SK-N-SH treated with all-trans-retinoic acid at 6 μM for 48 hours (cell line): ENCODE results near the gene SLC22A5.
"Not testable (repeated sequence)": the region's sequence is repeated elsewhere in the genome, so short reads cannot be mapped to it uniquely, and the experiment has no call there.

Experiments
- ATAC-seq: fragments of 200-7000 bp; cut with Tn5 transposase; 3 replicates; pipeline ENCODE4 v1.9.1; 2020; ENCODE audit warnings: mild to moderate bottlenecking, moderate library complexity
- ARNTL ChIP-seq: fragments of 450-650 bp; formaldehyde crosslinking; IDR thresholded peaks from 2 replicates; pipeline ENCODE4 v1.5.0; 2020; ENCODE audit warnings: low read depth, mild to moderate bottlenecking, moderate library complexity, borderline replicate concordance
- BACH2 ChIP-seq: fragments of 250-450 bp; sonication (Bioruptor Pico); IDR thresholded peaks from 2 replicates; pipeline ENCODE4 v1.9.0; 2021; ENCODE audit warnings: mild to moderate bottlenecking, borderline replicate concordance
- CREB5 ChIP-seq: fragments of 250-450 bp; sonication (Bioruptor Pico); IDR thresholded peaks from 2 replicates; pipeline ENCODE4 v1.5.1; 2020; ENCODE audit warnings: low read depth, mild to moderate bottlenecking, moderate library complexity
- CSDC2 ChIP-seq: fragments of 250-450 bp; sonication (Bioruptor Pico); IDR thresholded peaks from 2 replicates; pipeline ENCODE4 v1.5.0; 2020; ENCODE audit warnings: mild to moderate bottlenecking, moderate library complexity
- ESRRG ChIP-seq: fragments of 250-450 bp; sonication (Bioruptor Pico); IDR thresholded peaks from 2 replicates; pipeline ENCODE4 v1.6.1; 2021; ENCODE audit warnings: mild to moderate bottlenecking
- GLIS3 ChIP-seq: fragments of 250-450 bp; sonication (Bioruptor Pico); IDR thresholded peaks from 2 replicates; pipeline ENCODE4 v1.5.0; 2020; ENCODE audit warnings: mild to moderate bottlenecking, moderate library complexity
- ISL1 ChIP-seq: fragments of 250-450 bp; sonication (Bioruptor Pico); IDR thresholded peaks from 2 replicates; pipeline ENCODE4 v2.1.2; 2022; ENCODE audit warnings: mild to moderate bottlenecking, moderate library complexity
- POU6F1 ChIP-seq: fragments of 250-450 bp; sonication (Bioruptor Pico); IDR thresholded peaks from 2 replicates; pipeline ENCODE4 v1.8.0; 2021; ENCODE audit warnings: low read depth, mild to moderate bottlenecking, moderate library complexity, borderline replicate concordance
- PPARA ChIP-seq: fragments of 250-450 bp; sonication (Bioruptor Pico); IDR thresholded peaks from 2 replicates; pipeline ENCODE4 v1.5.0; 2020; ENCODE audit warnings: mild to moderate bottlenecking, borderline replicate concordance
- RARB ChIP-seq: fragments of 250-450 bp; sonication (Bioruptor Pico); IDR thresholded peaks from 2 replicates; pipeline ENCODE4 v1.8.0; 2021; ENCODE audit warnings: mild to moderate bottlenecking, moderate library complexity
- SNAI2 ChIP-seq: fragments of 250-450 bp; sonication (Bioruptor Pico); IDR thresholded peaks from 2 replicates; pipeline ENCODE4 v1.5.0; 2020; ENCODE audit warnings: mild to moderate bottlenecking, moderate library complexity
- TSHZ2 ChIP-seq: fragments of 250-450 bp; sonication (Bioruptor Pico); IDR thresholded peaks from 2 replicates; pipeline ENCODE4 v1.5.0; 2020; ENCODE audit warnings: mild to moderate bottlenecking, moderate library complexity
- ZFP3 ChIP-seq: fragments of 250-450 bp; sonication (Bioruptor Pico); IDR thresholded peaks from 2 replicates; pipeline ENCODE4 v1.5.0; 2020; ENCODE audit warnings: mild to moderate bottlenecking, moderate library complexity
- ZFP30 ChIP-seq: fragments of 450-650 bp; formaldehyde crosslinking; IDR thresholded peaks from 2 replicates; pipeline ENCODE4 v1.5.0; 2022; ENCODE audit warnings: mild to moderate bottlenecking, moderate library complexity
- ZNF70 ChIP-seq: fragments of 450-650 bp; formaldehyde crosslinking; IDR thresholded peaks from 2 replicates; pipeline ENCODE4 v1.5.0; 2020; ENCODE audit warnings: mild to moderate bottlenecking, moderate library complexity
- TF ChIP-seq, protein P1 (sequence below): fragments of 250-450 bp; sonication (Bioruptor Pico); IDR thresholded peaks from 2 replicates; pipeline ENCODE4 v1.5.1; 2021; ENCODE audit warnings: mild to moderate bottlenecking, moderate library complexity
- TF ChIP-seq, protein P2 (sequence below): fragments of 250-450 bp; sonication (Bioruptor Pico); IDR thresholded peaks from 2 replicates; pipeline ENCODE4 v1.8.0; 2020; ENCODE audit warnings: mild to moderate bottlenecking, moderate library complexity, borderline replicate concordance

SLC22A5 gene

GRCh38 chr5:132414634-132415378, 45.3 kb downstream of the SLC22A5 start:
- TF ChIP-seq TSHZ2 (CRISPR knock-in tag) (no peak), CSDC2 (CRISPR knock-in tag) (no peak), ZFP30 (CRISPR knock-in tag) (no peak), CREB5 (CRISPR knock-in tag) (no peak)
- TF ChIP-seq, protein P1, sequence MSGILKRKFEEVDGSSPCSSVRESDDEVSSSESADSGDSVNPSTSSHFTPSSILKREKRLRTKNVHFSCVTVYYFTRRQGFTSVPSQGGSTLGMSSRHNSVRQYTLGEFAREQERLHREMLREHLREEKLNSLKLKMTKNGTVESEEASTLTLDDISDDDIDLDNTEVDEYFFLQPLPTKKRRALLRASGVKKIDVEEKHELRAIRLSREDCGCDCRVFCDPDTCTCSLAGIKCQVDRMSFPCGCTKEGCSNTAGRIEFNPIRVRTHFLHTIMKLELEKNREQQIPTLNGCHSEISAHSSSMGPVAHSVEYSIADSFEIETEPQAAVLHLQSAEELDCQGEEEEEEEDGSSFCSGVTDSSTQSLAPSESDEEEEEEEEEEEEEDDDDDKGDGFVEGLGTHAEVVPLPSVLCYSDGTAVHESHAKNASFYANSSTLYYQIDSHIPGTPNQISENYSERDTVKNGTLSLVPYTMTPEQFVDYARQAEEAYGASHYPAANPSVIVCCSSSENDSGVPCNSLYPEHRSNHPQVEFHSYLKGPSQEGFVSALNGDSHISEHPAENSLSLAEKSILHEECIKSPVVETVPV: no peak
- no peak for ATAC-seq

- ATAC-seq: not testable (repeated sequence)
These were observed 46.0 kb downstream of the SLC22A5 start for GRCh38 chr5:132415516-132415915.

DNA sequence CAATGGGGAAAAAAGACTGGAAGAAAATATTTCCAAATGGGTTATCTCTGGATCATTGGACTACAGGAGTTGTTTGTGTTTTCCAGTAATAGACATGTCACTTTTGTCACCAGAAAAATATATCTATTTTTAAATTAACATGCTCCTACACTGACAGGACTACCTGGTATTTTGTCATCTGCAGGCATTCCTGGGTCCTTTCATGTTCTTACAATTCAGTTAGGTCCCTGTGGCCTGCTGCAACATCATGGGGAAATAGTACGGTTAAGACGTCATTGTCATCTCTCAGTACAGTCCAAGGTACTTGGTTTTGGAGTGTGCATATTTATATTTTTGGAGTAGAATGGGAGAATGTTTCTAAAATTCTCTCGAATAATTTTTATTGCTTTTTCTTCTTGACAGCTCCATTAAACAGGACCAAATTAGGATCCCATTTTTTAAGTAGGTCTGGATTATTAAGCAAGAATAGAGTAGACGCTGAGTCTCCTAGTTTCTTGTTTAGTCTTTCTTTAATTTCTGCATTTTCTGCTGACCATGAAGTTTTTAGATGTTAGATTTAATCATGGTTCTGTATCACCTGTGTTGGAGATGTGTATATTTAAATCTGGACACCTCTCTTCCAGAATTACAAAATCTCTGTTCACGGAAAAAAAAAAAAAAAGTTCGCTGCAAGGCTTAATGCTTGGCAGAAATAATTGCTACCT, 46.9 kb downstream of the SLC22A5 start:
- no peak for ATAC-seq
- TF ChIP-seq POU6F1 (CRISPR knock-in tag) (no peak), CSDC2 (CRISPR knock-in tag) (no peak), RARB (no peak), CREB5 (CRISPR knock-in tag) (no peak), SNAI2 (CRISPR knock-in tag) (no peak), PPARA (CRISPR knock-in tag) (no peak), TSHZ2 (CRISPR knock-in tag) (no peak), ESRRG (CRISPR knock-in tag) (no peak), ISL1 (CRISPR knock-in tag) (no peak), ARNTL (CRISPR knock-in tag) (no peak), GLIS3 (no peak), ZNF70 (CRISPR knock-in tag) (no peak), ZFP3 (CRISPR knock-in tag) (no peak), ZFP30 (CRISPR knock-in tag) (no peak), BACH2 (no peak)
- TF ChIP-seq, protein P1: no peak
- TF ChIP-seq, protein P2, sequence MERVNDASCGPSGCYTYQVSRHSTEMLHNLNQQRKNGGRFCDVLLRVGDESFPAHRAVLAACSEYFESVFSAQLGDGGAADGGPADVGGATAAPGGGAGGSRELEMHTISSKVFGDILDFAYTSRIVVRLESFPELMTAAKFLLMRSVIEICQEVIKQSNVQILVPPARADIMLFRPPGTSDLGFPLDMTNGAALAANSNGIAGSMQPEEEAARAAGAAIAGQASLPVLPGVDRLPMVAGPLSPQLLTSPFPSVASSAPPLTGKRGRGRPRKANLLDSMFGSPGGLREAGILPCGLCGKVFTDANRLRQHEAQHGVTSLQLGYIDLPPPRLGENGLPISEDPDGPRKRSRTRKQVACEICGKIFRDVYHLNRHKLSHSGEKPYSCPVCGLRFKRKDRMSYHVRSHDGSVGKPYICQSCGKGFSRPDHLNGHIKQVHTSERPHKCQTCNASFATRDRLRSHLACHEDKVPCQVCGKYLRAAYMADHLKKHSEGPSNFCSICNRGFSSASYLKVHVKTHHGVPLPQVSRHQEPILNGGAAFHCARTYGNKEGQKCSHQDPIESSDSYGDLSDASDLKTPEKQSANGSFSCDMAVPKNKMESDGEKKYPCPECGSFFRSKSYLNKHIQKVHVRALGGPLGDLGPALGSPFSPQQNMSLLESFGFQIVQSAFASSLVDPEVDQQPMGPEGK (CRISPR knock-in tag): no peak
